ENCODE results near the gene CPA3.

The CPA3 gene

DNA sequence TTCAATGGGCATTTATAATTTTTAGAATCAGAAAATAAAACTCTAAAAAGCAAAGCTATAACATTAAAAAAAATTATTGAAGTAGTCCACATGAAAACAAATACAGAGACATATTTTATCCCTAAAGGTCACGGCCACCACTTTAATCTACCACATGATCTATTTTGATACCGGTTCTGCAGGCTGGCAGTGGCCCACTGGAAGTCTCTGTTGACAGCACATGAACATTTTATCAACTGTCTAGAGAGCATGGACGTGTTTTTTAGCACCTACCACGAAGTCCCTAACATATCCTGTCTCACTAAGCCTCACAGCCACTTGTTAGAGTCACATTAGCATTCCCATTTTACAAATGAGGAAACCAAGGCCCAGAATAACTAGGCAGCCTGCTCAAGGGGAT, 1.8 kb upstream of the CPA3 start:
- no peak for DNase-seq

DNA sequence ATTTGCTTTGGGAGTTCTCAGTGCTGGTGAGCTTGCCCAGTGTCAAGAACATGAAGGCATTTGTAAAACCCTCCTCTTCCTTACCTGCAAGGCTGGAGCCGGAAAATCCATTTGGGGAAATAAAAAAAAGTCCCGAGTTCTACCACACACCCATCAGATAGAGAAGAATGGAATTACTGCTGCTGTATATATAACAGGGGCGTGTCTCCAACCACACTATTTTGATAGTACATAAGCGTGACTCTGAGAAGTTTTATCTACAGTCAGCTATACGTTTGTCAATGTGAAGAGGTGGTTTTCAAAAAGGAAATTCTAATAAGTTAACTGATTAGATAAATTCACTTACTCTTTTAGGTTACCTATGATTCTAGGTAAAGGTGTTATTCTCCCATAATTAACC, 1.3 kb upstream of the CPA3 start:
- no peak for DNase-seq

DNA sequence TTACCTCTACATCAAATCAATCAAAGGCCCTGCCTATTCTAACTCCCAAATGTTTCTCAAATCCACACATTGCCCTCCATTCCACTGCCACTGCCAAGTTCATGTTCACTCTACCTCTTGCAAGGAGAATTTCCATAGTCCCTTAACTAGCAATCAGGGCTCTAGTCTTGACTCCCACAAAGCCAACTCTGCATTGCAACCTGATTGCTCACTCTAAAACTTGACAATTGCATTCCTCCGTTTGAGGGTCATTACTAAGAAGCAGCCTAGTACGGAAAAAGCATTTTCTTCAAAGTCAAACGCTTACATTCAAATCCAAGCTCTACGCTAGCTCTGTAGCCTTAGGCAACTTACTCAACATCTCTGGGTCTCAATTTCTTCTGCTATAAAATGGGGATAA, 1.2 kb downstream of the CPA3 start:
- DNase-seq: no peak

DNA sequence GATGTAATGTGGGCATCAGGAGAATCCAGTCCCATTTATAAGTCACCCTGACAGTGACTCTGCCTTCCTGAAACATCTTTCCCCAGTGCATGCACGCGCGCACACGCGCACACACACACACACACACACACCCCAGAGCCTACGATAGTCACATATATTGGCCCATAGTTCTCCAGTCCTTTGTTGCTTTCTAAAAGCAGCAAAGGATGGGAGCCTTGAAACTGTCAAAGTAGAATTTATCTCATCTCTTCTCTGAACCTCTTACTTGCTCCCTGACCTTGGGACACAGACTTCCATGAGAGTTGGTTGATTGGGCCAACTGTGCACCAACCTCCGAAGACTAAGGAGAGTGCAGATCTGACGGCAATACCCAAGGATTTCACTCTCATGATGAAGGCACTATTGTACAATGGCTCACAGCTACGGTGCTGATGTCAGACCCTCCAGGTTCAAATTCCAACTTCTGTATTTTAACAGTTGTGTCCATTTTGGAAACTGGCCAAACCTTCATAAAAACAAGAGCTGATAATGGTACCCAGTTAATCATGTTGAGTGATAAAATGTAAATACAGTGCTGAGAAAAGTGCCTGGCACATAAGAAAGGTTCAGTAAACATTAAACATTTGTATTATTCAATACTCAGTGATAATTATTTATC, 8.3 kb downstream of the CPA3 start:
- no peak for DNase-seq

DNA sequence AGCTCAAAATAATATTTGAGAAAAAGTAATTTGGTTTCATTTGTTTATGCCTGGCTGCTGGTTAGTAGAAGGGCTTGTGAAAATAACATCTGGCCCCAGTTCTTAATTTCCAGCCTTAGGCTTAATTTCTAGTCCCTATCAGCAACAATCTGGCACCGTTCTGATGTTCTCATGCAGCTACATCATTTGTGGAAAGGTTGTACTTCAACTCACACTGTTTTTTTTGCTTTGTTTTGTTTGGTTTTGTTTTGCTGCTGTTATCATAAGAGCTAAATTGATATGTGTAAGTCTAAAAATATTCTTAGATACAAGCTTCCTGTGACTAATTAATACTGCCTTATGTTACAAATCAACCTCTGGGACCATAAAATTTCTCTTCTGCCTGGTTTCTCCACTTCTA, 8.9 kb downstream of the CPA3 start:
- no peak for DNase-seq

DNA sequence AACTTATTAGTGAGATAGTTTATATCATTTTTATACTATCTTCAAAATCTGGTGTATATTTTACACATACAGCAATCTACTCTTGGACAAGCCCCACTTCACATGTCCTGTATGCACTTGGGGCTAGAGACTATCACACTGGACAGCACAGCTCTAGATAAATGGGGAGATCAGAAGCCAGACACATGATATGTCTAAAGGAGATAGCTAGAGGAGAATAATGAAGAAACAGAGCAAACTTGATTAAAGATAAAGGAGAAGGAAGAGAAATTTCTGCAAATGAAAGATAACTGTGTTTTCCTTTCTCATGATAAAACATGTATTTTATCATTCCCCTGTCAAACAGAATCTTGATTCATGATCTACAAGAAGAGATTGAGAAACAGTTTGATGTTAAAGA, 13.0 kb downstream of the CPA3 start:
- no peak for DNase-seq

DNA sequence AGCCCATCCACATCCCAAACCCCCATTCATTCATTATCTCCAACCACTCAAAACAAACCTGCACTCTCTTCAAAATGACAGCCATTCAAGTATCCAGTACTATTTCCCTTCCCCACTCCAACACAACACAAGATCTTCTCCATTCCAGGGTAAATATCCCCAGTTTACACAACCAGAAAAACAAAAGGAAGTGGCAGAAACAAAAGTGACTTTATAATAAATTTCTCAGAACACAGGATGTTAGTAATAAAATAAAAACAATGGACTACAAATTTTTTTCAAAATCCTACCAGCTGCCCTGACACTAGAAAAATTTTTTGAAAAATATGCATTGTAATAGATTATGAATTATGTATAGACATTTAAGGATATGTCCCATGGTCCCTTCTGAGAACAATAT, 14.2 kb downstream of the CPA3 start:
- no peak for DNase-seq

DNA sequence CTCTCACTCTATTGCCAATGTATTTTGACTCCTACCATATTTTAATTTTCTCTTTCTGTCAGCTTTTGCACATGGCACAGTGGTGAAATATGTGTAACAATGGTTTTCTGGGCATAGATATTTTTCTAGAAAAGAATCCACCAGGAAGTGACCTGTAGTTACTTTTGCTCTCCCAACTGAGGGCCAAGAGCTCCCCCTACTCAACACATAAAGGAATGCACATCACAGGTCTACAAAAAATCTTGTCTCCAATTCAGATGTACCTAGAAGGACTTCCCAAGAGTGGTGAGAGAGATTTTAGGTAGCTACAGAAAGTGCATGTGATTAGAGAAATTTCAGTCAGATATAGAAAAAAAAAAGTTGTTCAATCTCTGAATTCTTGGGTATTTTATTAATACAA, 15.6 kb downstream of the CPA3 start:
- DNase-seq: no peak

DNA sequence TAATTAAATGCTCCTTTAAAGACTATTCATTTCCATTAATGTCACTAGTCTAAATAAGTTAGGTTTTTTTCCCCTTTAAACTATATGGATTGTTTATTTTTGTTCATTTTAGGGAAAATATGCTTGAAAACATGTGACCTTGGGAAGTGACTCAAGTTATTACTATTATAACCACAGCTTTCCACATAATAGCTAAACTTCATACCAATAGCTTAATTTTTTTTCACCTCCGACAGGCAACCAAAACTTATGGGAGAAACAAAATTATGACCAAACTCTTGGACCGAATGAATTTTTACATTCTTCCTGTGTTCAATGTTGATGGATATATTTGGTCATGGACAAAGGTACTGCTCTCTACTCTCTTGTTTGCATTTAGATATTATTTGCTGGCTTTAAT, 16.2 kb downstream of the CPA3 start:
- DNase-seq: no peak

DNA sequence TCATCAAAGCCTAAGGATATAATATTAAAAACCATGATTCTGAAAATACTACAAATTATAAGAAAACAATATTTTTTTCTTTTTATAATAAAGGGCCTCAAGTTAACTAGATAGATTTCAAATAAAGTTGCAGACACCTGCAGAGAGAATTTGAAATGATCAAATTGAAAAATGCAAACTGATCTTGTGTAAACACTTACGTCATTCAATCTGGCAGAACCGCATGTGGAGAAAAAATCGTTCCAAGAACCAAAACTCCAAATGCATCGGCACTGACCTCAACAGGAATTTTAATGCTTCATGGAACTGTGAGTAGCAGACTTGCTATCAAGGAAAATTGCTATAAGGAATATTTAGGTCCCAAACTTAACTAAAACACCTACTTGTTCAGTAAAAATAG, 17.2 kb downstream of the CPA3 start:
- no peak for DNase-seq

DNA sequence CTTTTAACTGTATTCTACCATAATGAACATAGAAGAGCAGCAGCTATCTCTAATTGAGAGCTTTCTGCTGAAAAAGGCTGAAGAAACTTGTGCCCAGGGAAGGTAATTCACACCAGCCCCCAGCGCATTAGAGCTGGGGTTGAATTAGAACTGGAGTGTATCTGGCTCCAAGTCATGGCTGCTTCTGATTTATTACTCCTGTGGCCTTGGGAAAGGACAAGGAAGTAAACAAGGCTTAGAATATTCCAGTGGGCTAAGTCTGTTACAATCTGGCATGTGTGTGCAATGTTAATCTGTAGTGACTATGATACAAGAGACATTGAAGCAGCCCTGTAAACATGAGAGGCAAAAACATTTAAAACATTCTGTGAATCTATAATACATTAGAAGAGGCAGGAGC, 18.1 kb downstream of the CPA3 start:
- no peak for DNase-seq

DNA sequence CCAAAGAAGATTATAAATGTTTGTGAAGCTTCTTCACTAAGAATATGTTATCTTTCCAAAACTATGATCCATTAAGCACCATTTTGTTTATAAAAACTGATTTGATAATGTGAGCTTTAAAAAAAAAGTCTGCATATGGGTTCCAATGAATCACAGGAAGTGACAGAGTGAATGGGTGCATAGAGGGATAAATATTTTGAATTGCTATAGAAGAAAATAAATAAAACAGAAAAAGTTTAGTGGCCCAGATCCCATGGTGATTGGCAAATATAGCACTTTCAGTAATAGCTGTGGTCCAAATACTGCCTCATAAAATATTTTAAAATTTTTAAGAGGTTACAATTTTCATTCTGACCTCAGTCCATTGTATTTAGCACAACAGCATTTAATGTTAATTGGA, 19.2 kb downstream of the CPA3 start:
- no peak for DNase-seq

DNA sequence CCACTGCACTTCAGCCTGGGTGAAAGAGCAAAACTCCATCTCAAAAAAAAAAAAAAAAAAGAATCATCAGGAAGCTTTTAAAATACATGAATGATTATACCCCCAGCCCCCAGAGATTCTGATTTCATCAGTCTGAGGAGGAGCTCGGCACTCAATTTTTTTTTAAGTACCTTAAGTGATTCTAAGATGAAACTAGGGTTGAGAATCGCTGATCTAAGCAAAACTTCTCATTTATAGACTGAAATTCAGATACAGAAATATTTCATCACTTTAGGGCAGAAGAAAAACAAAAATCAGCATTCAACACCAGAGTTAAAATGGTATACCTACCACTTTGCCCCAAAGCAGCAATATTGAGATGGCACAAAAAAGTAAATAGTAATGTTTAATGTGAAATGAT, 24.7 kb downstream of the CPA3 start:
- no peak for DNase-seq

DNA sequence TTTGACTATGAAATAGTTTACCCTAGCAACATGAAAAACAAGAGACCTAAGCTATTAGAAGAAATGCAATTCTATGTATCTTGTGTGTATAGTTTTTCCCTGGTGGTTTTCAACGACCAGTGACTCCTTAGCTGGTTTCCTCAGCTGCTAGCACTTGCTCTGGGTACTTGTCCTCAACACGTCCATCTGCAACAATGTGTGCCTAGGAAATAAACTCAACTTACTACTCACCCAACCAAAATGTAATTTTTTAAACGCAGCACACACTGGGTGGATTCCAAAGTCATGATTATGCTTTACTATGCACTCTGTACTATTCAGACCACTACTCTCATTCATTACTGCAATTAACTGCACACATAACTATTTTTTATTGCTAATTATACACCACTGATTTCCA, 31.0 kb downstream of the CPA3 start:
- DNase-seq: no peak

DNA sequence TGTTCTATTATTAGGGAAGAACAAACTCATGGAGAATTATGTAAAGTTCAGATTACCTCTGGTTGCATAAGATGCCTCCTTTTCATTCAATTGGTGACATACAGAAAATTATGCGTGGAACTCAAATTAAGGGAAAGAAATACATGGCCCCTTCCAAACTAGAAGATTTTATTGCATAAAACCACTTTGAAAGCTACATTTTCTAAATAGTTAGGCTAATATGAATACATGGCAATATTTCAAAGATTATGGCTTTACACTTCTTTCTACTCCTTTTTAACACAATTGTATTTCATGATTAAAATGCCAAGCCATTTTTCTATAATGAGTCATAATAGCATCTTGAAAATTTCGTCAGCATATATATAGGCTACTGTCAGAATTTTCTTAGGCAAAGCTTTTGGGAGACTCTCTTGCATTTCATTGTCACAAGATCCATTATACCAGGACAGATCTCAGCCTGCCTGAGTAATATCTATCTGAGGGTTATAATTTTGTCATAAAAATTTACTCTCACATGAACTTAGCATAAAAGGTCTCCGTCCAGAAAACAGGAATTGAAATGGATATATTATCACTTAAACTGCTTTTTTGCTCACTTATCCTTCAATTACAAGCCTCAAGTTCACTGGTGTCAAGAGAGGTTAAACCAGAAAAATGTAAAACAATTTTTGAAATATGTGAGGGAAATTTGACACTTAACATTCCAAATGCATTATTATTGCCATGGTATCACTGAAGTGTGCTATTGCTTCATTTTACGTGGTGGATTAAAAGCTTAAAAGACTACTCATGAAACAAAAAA, 37.1 kb downstream of the CPA3 start:
- no peak for DNase-seq

DNA sequence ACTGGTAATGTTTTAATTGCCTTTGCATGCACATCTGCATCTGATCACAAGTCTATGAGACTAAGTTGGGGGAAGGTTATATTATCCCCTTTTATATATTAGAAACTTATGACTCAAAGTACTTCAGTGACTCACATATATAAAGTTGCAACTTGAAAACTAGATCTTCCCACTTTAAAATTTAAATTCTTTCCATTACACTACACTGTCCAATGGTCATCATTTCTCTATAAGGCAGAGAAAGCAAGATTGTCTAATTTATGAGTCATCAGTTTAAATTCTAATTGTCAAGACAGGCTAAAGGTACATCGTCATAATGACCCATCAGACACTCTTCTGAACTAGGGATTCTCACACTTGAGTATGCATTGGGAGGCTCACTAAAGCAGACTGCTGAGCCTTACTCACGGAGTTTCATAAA, 37.9 kb downstream of the CPA3 start:
- no peak for DNase-seq

DNA sequence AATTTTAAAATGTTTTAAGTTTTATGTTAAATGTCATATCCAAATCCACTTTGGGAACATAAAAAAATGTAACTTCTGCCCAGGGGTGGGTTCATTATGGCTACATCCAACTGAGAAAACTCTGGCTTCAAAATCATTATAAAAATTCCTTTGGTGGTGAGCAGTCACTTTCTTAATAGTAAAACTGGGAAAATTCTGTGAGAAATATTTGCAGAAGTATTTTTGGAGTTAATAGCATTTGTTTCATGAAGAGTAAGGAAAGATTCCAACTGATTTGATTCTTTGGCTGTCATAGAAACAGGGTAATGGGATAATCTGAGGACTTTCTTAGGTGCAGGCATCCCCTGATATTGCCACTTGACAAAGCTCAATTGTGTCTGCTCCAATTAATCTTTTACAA, 38.8 kb downstream of the CPA3 start:
- DNase-seq: no peak

DNA sequence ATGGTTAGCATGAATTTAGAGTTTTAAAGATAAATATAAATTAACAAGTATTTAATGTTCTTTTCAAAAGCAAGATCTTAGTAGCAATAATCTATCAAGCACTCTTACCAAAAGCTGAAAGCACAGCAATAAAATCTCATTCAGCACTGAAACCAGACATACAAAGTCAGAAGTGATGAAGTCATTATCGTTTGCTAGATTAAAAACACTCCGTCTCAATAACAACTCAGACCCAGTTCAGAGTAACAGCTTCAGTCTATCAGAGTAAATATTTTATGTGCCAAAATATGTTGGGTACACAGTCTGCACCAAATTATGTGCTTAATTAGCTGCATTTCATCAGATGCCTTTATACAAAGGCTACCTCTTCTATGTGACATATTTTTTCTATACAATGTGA, 41.6 kb downstream of the CPA3 start:
- no peak for DNase-seq

DNA sequence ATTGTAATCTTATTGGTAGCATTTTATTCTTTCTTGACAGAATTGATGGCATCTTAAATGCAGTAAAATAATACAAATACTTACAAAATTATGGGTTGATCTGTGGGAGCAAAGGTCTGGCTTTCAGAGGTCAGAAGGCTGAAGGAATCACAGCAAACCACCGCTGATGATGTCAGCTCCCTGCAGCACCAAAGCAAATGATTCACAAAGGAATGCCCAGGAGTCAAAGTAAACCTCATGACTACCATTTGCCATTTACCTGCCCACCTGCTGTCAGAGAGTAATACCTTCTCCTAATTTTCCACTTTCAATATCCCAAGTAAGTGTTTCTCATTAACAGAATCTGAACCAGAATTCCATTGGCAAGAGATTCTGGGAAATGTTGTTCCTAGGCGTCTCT, 46.1 kb downstream of the CPA3 start:
- DNase-seq: no peak

DNA sequence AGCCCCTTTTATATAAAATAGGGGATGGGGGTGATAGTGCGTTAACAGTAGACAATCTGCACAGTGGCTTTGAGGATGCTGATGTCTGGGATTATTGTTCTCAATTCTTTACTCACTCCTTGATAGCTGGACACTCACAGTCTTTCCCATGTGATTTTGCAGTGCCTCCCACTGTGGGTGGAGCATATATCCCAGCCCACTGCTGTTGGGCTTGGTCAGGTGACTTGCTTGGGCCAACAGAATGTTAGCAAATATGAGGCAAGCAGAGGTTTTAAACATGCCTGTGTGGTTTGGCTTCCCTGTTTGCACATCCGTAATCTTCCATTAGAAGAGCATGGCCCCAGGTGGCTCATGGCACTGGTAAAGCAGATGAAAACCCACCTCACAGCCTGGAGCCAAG, 46.5 kb downstream of the CPA3 start:
- DNase-seq: no peak

DNA sequence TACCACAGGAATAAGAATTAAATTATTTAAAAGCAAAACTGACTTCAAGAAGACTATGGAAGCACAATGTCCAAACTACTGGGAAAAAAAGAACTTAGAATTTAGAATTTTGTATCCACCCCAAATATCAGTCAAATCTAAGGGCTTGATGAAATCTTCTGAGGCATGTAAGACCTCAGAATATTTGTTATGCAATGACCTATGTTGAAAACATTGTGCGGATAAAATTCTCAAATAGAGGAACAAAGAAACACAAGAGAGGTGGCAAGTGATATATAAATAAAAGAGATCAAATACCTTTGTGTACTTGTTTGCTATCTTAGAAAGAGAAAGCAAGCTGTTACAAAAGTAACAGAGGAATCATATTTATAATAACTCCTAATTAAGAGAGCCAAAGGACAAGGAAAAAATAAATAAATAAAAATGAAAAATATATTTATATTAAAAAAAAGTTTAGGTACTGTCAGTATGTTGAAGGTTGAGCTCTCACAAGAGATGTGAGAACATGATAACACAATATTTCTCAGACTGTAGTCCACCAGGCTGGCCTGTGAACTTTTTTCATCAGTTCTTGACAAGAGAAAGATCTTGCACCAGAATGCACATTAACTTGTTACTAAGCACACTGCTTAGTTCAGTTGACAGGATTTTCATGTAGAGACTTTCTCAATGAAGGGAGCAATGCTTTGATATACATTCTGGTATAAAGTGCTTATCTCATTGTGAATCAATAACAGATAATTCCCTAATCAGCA, 50.0 kb downstream of the CPA3 start:
- DNase-seq: no peak

DNA sequence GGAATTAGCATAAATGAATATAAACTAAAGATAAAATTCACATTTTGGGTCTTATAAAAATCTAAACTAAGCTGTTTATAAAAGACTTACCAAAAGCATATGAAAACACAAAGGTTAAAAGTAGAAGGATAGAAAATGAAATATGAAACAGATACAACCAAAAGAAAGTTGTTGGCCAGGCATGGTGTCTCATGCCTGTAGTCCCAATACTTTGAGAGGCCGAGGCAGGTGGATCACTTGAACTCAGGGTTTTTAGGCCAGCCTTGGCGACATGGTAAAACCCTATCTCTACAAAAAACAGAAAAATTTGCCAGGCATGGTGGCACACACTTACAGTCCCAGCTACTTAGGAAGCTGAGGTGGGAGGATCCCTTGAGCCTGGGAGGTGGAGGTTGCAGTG, 51.0 kb downstream of the CPA3 start:
- no peak for DNase-seq

DNA sequence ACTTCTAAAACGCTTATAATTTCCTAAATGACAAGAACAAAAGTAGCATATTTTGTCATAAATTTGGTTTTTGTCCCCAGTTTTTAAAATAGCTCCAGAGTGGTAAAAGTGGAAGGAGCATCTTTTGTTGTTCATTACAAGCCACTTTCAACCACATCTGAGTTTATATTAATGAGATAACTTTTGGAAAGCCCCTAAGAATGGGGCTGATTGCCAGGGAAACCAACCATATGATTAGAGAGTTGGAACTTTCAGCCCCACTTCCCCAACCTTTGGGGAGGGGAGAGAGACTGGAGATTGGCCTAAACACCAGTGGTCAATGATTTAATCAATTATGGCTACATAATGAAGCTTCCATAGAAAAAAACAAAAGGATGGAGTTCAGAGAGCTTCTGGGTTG, 57.4 kb downstream of the CPA3 start:
- DNase-seq: no peak

DNA sequence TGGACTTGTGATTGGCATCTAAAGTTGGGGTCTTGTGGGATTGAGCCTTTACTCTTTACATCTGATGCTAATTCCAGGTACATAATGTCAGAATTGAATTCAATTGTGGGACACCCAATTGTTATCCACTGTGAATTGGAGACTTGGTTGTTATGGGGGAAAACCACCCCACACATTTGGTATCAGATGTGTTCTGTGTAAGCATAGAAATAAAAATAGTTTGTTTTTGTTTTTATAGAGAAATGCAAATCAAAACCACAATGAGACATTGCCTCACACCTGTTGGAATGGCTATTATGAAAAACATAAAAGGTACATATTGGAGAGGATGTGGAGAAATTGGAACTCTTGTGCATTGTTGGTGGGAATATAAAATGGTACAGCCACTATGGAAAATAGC, 58.5 kb downstream of the CPA3 start:
- no peak for DNase-seq
